ENCODE results near the gene MSI2. TPM values are rescaled to one million over a fixed set of nuclear protein-coding genes. Genes with fewer than 3 reads are reported as not detected.

The MSI2 gene
- total and polyA plus RNA-seq, 7 donors, result 12.6 to 25.8 (median 21.3) TPM

- Histone ChIP-seq H3K27me3 (no peaks in the 10 kb centered on the region), H3K36me3 (no peaks in the 10 kb centered on the region), H3K4me3 (no peak overlapping the region), H3K9me3 (peaks cover 0 to 1% (median 0%) of the 10 kb centered on the region in 4 donors), H3K27ac (peak overlapping the region in 1 of 4 donors; percentile 29), H3K4me1 (peaks cover 0 to 4% (median 2%) of the 10 kb centered on the region in 4 donors)
- WGBS, 2 donors, result 32 to 50% methylated on average over 8 of the region's 8 CpGs
- intact Hi-C loops (cut with DNase I), result loop anchor here (2.0 to 10.0 kb wide), 3 partner anchors 75 to 235 kb away; partner anchors contain the start of gene CCDC182
- no peak for DNase-seq
- no peak for TF ChIP-seq POLR2AphosphoS5 (IDR thresholded peaks at IDR 0.05)
- TF ChIP-seq CTCF (IDR thresholded peaks at IDR 0.05), result peak in 3 of 4 experiments; percentile 70 to 73 (median 73)
These were observed 341.5 kb downstream of the MSI2 start for GRCh38 chr17:57597531-57598453.

GRCh38 chr17:57599271-57600045 lies 343.1 kb downstream of the MSI2 start:
- no peak for DNase-seq
- Histone ChIP-seq H3K27me3 (no peaks in the 10 kb centered on the region), H3K9me3 (peaks cover 0 to 1% (median 0%) of the 10 kb centered on the region in 4 donors), H3K4me1 (peaks cover 0 to 7% (median 4%) of the 10 kb centered on the region in 4 donors), H3K27ac (no peak overlapping the region), H3K36me3 (no peaks in the 10 kb centered on the region), H3K4me3 (no peak overlapping the region)
- WGBS, 2 donors, result 61 to 77% methylated on average over 8 of the region's 8 CpGs
- no peak for TF ChIP-seq EP300 (IDR thresholded peaks at IDR 0.05)
- TF ChIP-seq POLR2AphosphoS5 (IDR thresholded peaks at IDR 0.05), result no peak
- TF ChIP-seq CTCF (IDR thresholded peaks at IDR 0.05), result no peak
- TF ChIP-seq POLR2A (IDR thresholded peaks at IDR 0.05), result no peak
- intact Hi-C loops (cut with DNase I), result loop anchor here (2.0 to 10.0 kb wide), 3 partner anchors 73 to 233 kb away; partner anchors contain the start of gene CCDC182

- Histone ChIP-seq H3K9me3 (peaks cover 0 to 1% (median 0%) of the 10 kb centered on the region in 4 donors), H3K4me1 (peaks cover 0 to 13% (median 10%) of the 10 kb centered on the region in 4 donors), H3K27ac (no peak overlapping the region), H3K27me3 (no peaks in the 10 kb centered on the region), H3K36me3 (no peaks in the 10 kb centered on the region), H3K4me3 (no peak overlapping the region)
- no peak for TF ChIP-seq POLR2A (IDR thresholded peaks at IDR 0.05)
- TF ChIP-seq EP300 (IDR thresholded peaks at IDR 0.05), result no peak
- no peak for TF ChIP-seq CTCF (IDR thresholded peaks at IDR 0.05)
- no peak for TF ChIP-seq POLR2AphosphoS5 (IDR thresholded peaks at IDR 0.05)
- no peak for DNase-seq
- 40 to 83% methylated on average over 1 of the region's 1 CpG for WGBS, 2 donors
- intact Hi-C loops (cut with DNase I), result no loop called here
These were observed 343.8 kb downstream of the MSI2 start for GRCh38 chr17:57600074-57600473.

- no peaks in the 10 kb centered on the region for H3K36me3 ChIP-seq
- peaks cover 0 to 25% (median 21%) of the 10 kb centered on the region in 4 donors for H3K4me1 ChIP-seq
- no peak for DNase-seq
- intact Hi-C loops (cut with DNase I), result no loop called here
- H3K4me3 ChIP-seq, result no peak overlapping the region
- TF ChIP-seq CTCF (IDR thresholded peaks at IDR 0.05) (no peak), EP300 (IDR thresholded peaks at IDR 0.05) (no peak), POLR2A (IDR thresholded peaks at IDR 0.05) (no peak), POLR2AphosphoS5 (IDR thresholded peaks at IDR 0.05) (no peak)
- no peak overlapping the region for H3K27ac ChIP-seq
- H3K9me3 ChIP-seq, result no peaks in the 10 kb centered on the region
- H3K27me3 ChIP-seq, result no peaks in the 10 kb centered on the region
- 90 to 93% methylated on average over 13 of the region's 13 CpGs for WGBS, 2 donors
These were observed 344.9 kb downstream of the MSI2 start for GRCh38 chr17:57601143-57601735.

Data from sigmoid colon (tissue), 7 donors.